Fibroblast of lung (primary cell): ENCODE measurements around the gene HMCN2. TPM values are rescaled to one million over a fixed set of nuclear protein-coding genes. Genes with fewer than 3 reads are reported as not detected.

ENCODE experiments used
- DNase-seq, 2 donors: peaks; one replicate each; pipeline versions ENCODE4 v3.0.0 to v3.0.0-alpha.2; 2010; ENCODE audit warnings: low read depth in 2 of 2
- H2AFZ ChIP-seq: 2 replicates; pipeline ENCODE4 v1.5.1; 2012; ENCODE audit warnings: low read length, control low read depth, inconsistent platforms
- H3K27ac ChIP-seq: 2 replicates; pipeline ENCODE4 v1.5.1; 2011; ENCODE audit warnings: low read length, control low read depth; ENCODE audit not compliant: insufficient read depth
- H3K27me3 ChIP-seq: 2 replicates; pipeline ENCODE4 v1.5.1; 2011; ENCODE audit warnings: mild to moderate bottlenecking, low read length; ENCODE audit not compliant: control insufficient read depth, insufficient read depth
- H3K36me3 ChIP-seq: 2 replicates; pipeline ENCODE4 v1.5.1; 2011; ENCODE audit warnings: low read length; ENCODE audit not compliant: control insufficient read depth, insufficient read depth
- H3K4me1 ChIP-seq: 2 replicates; pipeline ENCODE4 v1.5.1; 2011; ENCODE audit warnings: low read length; ENCODE audit not compliant: control insufficient read depth, insufficient read depth; ENCODE audit errors: extremely low read depth
- H3K4me2 ChIP-seq: 2 replicates; pipeline ENCODE4 v1.5.1; 2011; ENCODE audit warnings: low read length, control low read depth; ENCODE audit not compliant: insufficient read depth; ENCODE audit errors: extremely low read depth
- H3K4me3 ChIP-seq, 4 experiments: fragments of 200-600 bp in 1 of 4; sonication (generic) in 1 of 4; replicated peaks in 1 of 4; 2 replicates each; pipeline ENCODE4 v1.5.1; 2011 to 2016; ENCODE audit warnings: low read length in 4 of 4, low read depth in 3 of 4, mild to moderate bottlenecking in 3 of 4, control low read depth in 2 of 4, inconsistent platforms in 1 of 4, mixed read lengths in 1 of 4; ENCODE audit not compliant: insufficient read depth in 1 of 4; ENCODE audit errors: control extremely low read depth in 1 of 4
- H3K79me2 ChIP-seq: 2 replicates; pipeline ENCODE4 v1.5.1; 2012; ENCODE audit warnings: mild to moderate bottlenecking, low read length, inconsistent platforms; ENCODE audit not compliant: control insufficient read depth, insufficient read depth
- H3K9ac ChIP-seq: 2 replicates; pipeline ENCODE4 v1.5.1; 2011; ENCODE audit warnings: mild to moderate bottlenecking, low read length, control low read depth; ENCODE audit not compliant: insufficient read depth
- H3K9me3 ChIP-seq: 2 replicates; pipeline ENCODE4 v1.5.1; 2012; ENCODE audit warnings: low read depth, low read length; ENCODE audit not compliant: control insufficient read depth, insufficient read depth
- H4K20me1 ChIP-seq: 2 replicates; pipeline ENCODE4 v1.5.1; 2011; ENCODE audit warnings: low read length; ENCODE audit not compliant: control insufficient read depth, insufficient read depth; ENCODE audit errors: extremely low read depth
- EZH2 ChIP-seq: IDR thresholded peaks from 2 replicates; pipeline ENCODE4 v1.5.1; 2012; ENCODE audit warnings: low read length, control low read depth, mild to moderate bottlenecking; ENCODE audit errors: missing control alignments
- polyA plus RNA-seq, 2 donors: library from polyadenylated mRNA; depleted of rRNA in 1 of 2; stranded (reverse) in 1 of 2; unstranded in 1 of 2; fragments of >200 nt; gene quantifications; 2 replicates each; pipeline ENCODE4 v1.2.1, GENCODE V29; 2011 to 2012; ENCODE audit warnings: missing spikeins in 1 of 2
- total RNA-seq: library from RNA; depleted of rRNA; stranded (reverse); fragments of >200 nt; gene quantifications from 2 replicates; pipeline ENCODE4 v1.2.1, GENCODE V29; 2014
- TF ChIP-seq, protein P1 (sequence below), 2 donors: IDR thresholded peaks in 1 of 2; conservative IDR thresholded peaks in 1 of 2; 1 replicate in 1 of 2; 2 replicates in 1 of 2; pipeline ENCODE4 v1.5.1; 2011 to 2012; ENCODE audit warnings: low read length in 2 of 2, control low read depth in 1 of 2, inconsistent platforms in 1 of 2, low read depth in 1 of 2, mild to moderate bottlenecking in 1 of 2

HMCN2 gene
- total and polyA plus RNA-seq, 2 donors (not counting 1 experiment from before 2014, with no cell fraction given) = under 0.01 TPM; not detected in 1

DNA sequence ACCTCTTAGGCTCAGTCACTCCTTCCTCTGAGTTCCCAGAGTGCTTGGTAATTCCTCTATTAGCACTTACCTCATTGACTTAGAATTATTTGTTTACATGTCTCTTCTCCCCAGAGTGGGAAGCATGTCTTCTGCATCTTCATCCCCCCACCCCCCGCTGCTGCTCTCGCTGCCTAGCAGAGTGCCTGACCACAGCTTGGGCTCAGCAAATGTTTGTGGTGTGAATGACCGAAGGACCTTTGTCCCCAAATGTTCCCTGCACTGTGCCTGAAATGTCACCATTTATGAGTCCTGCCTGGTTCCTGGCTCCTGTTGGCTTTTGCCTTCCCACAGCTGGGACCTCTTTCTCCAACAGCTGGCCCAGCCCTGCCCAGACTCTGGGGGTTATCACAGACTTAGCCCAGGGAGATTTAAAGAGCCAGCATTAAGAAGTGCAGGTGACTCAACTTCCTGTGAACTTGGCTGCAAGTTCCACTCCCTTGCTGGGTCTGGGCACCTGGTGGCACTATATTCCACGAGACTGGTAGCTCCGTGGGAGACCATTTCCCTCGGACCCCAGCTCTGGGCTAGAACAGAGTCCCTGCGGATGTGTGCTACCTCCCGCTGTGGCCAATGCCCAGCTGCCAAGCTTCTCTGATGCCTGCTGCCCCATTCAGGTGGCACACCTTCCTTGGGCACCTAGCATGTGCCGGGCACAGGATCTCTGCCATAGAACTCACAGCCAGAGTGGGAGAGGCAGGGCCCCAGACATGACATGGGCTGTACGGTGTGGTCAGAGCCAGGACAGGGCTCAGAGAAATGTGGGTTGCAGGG is 1.8 kb upstream of the HMCN2 start:
- no peak overlapping the region for H2AFZ ChIP-seq
- DNase-seq = peak in 1 of 2 donors; percentile 33
- peaks cover 60% of the 10 kb centered on the region for H3K27me3 ChIP-seq

DNA sequence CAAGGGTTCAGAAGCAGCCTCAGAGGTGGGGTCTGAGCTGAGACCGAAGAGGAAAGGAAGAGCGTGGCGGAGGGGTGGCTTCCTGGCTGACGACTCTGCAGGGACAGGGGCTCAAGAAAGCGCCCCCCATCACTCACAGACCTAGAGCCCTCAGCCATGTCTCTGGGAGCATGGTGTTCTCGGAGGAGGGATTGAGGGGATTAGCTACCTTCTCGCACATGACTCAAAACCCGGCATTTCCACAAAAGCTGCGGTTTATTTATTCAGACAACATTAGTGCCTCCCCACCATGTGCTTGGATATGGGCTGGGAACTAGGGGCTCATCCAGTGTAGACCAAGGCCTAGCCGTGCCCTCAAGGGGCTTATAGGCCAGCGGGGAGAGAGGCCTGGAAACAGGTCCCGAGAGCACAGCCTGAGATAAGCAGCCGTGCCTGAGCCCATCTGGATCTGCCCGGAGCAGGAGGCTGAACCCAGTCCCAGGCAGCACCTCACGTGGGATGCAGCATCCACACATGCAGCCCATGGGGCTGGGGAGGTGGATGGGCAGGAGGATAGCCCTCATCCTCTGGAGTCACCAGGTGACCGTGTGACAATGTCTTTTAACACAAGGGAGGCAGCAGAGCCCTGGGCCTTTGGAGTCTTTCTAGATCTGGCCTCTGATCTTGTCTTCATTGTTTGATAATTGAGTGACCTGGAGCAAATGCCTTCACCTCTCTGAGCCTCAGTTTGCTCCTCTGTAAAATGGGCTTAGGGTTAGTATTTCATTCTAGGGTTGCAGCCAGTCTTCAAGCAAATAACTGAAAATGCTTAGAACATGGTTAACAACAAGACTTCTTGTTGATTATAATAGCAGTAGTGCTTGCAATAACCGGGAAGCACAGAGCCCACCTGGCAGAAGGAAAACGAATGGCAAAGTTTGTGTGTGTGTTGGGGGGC is 878 bp upstream of the HMCN2 start:
- H2AFZ ChIP-seq = no peak overlapping the region
- H3K4me2 ChIP-seq = no peak overlapping the region
- TF ChIP-seq, protein P1, sequence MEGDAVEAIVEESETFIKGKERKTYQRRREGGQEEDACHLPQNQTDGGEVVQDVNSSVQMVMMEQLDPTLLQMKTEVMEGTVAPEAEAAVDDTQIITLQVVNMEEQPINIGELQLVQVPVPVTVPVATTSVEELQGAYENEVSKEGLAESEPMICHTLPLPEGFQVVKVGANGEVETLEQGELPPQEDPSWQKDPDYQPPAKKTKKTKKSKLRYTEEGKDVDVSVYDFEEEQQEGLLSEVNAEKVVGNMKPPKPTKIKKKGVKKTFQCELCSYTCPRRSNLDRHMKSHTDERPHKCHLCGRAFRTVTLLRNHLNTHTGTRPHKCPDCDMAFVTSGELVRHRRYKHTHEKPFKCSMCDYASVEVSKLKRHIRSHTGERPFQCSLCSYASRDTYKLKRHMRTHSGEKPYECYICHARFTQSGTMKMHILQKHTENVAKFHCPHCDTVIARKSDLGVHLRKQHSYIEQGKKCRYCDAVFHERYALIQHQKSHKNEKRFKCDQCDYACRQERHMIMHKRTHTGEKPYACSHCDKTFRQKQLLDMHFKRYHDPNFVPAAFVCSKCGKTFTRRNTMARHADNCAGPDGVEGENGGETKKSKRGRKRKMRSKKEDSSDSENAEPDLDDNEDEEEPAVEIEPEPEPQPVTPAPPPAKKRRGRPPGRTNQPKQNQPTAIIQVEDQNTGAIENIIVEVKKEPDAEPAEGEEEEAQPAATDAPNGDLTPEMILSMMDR (conservative IDR thresholded peaks at IDR 0.05 in 1 of 2, IDR thresholded peaks at IDR 0.05 in 1 of 2; ENCODE audit: low read depth in 1 of 2, low read length in 2 of 2) = no peak
- TF ChIP-seq EZH2 = no peak
- no peak overlapping the region for H3K9ac ChIP-seq
- H3K79me2 ChIP-seq = no peaks in the 10 kb centered on the region
- no peaks in the 10 kb centered on the region for H3K36me3 ChIP-seq
- H3K4me3 ChIP-seq = no peak overlapping the region
- DNase-seq = no peak
- no peaks in the 10 kb centered on the region for H3K9me3 ChIP-seq
- H3K27me3 ChIP-seq = peaks cover 57% of the 10 kb centered on the region
- no peaks in the 10 kb centered on the region for H3K4me1 ChIP-seq
- H4K20me1 ChIP-seq = no peaks in the 10 kb centered on the region
- H3K27ac ChIP-seq = no peak overlapping the region

More for the DNA sequence above, 1.8 kb upstream of the HMCN2 start:
- Histone ChIP-seq H3K27ac (no peak overlapping the region), H3K9ac (no peak overlapping the region), H3K79me2 (no peaks in the 10 kb centered on the region), H3K9me3 (no peaks in the 10 kb centered on the region), H3K4me3 (no peak overlapping the region), H3K4me2 (no peak overlapping the region), H4K20me1 (no peaks in the 10 kb centered on the region), H3K36me3 (no peaks in the 10 kb centered on the region), H3K4me1 (no peaks in the 10 kb centered on the region)
- TF ChIP-seq EZH2 = no peak
- TF ChIP-seq, protein P1 (conservative IDR thresholded peaks at IDR 0.05 in 1 of 2, IDR thresholded peaks at IDR 0.05 in 1 of 2; ENCODE audit: low read depth in 1 of 2, low read length in 2 of 2) = no peak
